GM19035 (cell line): ENCODE data around the gene SUMO1.

Experiments used
- ATAC-seq: cut with Tn5 transposase; IDR thresholded peaks from one replicate; pipeline ENCODE4 v1.9.1; 2021; ENCODE audit not compliant: unreplicated experiment

SUMO1 gene

DNA sequence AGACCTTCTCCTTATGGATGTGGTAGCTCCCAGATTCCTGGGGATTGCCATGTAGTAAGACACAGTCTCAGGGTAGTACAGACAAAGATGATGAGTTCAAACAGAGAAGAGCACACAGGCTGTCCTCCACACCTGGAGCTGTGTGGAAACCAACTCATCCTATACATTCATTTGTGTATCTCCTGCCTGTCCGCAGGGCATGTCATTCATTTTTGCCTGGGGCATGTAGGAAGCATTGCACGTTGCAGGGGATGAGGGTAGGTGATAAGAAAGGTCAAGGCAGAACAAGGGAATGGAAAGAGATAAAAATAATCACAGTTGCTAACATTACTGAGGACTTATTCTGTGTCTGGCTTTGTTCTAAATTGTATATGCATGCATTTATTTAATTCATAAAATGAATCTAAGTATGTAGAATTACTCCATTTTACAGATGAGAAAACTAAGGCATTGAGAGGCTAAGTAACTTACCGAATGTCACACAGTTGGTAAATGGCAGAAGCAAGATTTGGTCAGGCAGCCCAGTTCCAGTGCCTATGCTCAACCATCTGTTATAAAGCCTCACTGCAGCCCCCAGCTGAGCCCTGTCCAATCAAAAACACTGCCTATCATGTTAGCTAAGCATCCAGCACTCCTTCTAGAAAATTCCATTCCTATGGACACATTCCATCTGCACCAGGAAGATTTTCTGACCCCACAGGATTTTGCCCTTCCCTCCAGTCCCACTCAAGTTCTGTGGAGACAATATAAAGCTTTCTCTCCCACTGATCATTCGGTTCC lies 81.0 kb downstream of the SUMO1 start:
- ATAC-seq = no peak
